Measurements from ENCODE around the gene GAS2. TPM values are rescaled to one million over a fixed set of nuclear protein-coding genes. Genes with fewer than 3 reads are reported as not detected.

The GAS2 gene
- total and polyA plus RNA-seq, 9 of the 15 experiments (the other 6 are each of a cell fraction or from before 2014, with no cell fraction given): 0.77 to 1.9 (median 1.1) TPM

- no peak for TF ChIP-seq ZNF449 (CRISPR knock-in tag; IDR thresholded peaks at IDR 0.05)
Measured at GRCh38 chr11:22685111-22685510, 18.7 kb downstream of the GAS2 start (continued).

- Histone ChIP-seq H3K36me3 (ENCODE audit: control insufficient read depth, insufficient read depth, low read length) (no peaks in the 10 kb centered on the region), H3K27me3 (ENCODE audit: control insufficient read depth in 2 of 2, insufficient read depth in 2 of 2, low read length in 2 of 2) (no peaks in the 10 kb centered on the region), H3K79me2 (ENCODE audit: control insufficient read depth, insufficient read depth, low read length) (no peaks in the 10 kb centered on the region), H3K4me1 (replicated peaks in 1 of 2; ENCODE audit: control insufficient read depth in 2 of 2, insufficient read depth in 2 of 2, low read length in 2 of 2) (no peaks in the 10 kb centered on the region), H3K9me1 (ENCODE audit: control insufficient read depth, insufficient read depth, low read length) (no peaks in the 10 kb centered on the region), H3K9me3 (replicated peaks; ENCODE audit: control insufficient read depth, insufficient read depth, low read depth, low read length) (no peaks in the 10 kb centered on the region), H3K9ac (ENCODE audit: insufficient read depth in 1 of 2, low read depth in 2 of 2, low read length in 2 of 2) (no peak overlapping the region), H3K4me2 (ENCODE audit: insufficient read depth, low read length) (no peak overlapping the region), H3K27ac (ENCODE audit: extremely low read depth, low read depth, low read length) (no peak overlapping the region), H4K20me1 (replicated peaks; ENCODE audit: control insufficient read depth, insufficient read depth, low read length) (no peaks in the 10 kb centered on the region), H2AFZ (ENCODE audit: low read depth, low read length) (no peak overlapping the region), H3K4me3 (no peak overlapping the region)
- in situ Hi-C loops (cut with MboI): no loop called here
- ChIA-PET CTCF (ENCODE audit: low intra/inter-chr PET ratio) (no interaction called here), POLR2A (no interaction called here)
- WGBS (ENCODE audit: insufficient coverage, low coverage, missing lambda C conversion rate): 8% methylated on average over 3 of the region's 3 CpGs
- ATAC-seq: no peak
- no TSS peak for BruUV-seq (replicated peaks)
- no peak for DNase-seq (ENCODE audit: extremely low read depth in 1 of 4, low spot score in 3 of 4)
- no peak for FAIRE-seq
- intact Hi-C loops (cut with micrococcal nuclease): no loop called here
- TF ChIP-seq RERE (CRISPR knock-in tag; IDR thresholded peaks at IDR 0.05; ENCODE audit: borderline replicate concordance) (no peak), ZNF311 (CRISPR knock-in tag; IDR thresholded peaks at IDR 0.05) (no peak)
Measured at GRCh38 chr11:22688914-22689313, 22.5 kb downstream of the GAS2 start.

Data from K562 (cell line).